GM19397 (cell line): ENCODE measurements around the gene PIGK.
"Not testable (repeated sequence)": the region's sequence is repeated elsewhere in the genome, so short reads cannot be mapped to it uniquely, and the experiment has no call there.

ENCODE experiments used
- ATAC-seq: cut with Tn5 transposase; IDR thresholded peaks from one replicate; pipeline ENCODE4 v1.9.1; 2021; ENCODE audit warnings: mild to moderate bottlenecking, moderate library complexity; ENCODE audit not compliant: unreplicated experiment

The PIGK gene

GRCh38 chr1:77219166-77219887 lies at the start of gene PIGK:
Gene PIGK, minus strand, starts transcription at chr1:77219430. Its CDS starts 28 bp downstream, at chr1:77219402.
- peak; percentile 94 for ATAC-seq

DNA sequence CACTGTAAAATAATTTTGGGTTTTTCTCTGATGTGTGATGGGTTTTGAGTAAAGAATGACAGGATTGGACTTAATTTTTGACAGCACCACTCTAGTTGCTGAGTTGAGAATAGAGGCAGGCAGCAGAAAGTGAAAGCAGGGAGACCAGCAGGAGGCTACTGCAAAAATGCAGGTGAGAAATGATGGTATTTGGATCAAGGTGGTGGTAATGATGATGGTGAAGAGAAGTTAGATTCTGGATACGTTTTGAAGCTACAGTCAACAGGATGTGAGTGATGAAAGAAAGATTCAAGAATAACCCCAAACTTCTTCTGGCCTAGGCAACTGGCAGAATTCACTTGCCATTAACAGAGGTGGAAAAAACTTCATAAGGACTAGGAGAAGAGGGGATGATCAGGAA lies 47.8 kb upstream of the PIGK start:
- ATAC-seq: no peak

DNA sequence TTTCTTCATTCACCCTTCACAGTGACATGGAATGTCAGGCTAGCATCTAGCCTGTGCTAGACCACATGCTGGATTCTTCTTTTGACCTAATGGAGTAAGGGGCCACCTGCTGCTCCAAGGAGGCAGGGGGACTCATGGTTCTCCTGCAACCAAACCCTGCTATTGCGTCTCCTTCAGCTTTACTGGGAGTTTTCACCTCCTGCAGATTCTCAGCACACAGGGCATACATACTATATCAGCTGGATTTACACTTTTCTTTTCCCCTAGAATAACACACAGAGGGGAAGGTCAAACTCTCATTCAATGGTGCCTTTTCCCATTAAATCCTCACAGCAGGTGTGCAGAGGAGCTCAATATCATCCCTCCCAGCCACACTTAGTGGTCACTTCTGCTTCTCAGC lies 46.0 kb upstream of the PIGK start:
- ATAC-seq: no peak

DNA sequence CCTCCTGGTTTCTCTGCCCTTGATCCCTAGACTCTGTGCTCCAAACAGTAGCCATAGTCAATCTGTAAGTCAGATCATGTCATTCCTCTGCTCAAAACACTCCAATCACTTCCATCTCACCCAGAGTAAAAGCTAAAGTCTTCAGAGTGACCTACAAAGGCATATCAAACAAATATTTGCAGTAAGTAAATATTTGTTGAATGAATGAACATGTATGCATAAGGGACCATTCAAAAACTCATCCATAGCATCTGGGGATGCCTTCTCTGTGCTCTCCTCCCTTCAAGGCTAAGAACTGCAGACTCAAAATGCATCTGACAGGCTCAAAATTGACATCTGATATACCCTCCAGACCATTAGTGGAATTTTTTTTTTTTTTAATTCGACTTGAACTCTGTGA lies 44.5 kb upstream of the PIGK start:
- ATAC-seq: no peak

DNA sequence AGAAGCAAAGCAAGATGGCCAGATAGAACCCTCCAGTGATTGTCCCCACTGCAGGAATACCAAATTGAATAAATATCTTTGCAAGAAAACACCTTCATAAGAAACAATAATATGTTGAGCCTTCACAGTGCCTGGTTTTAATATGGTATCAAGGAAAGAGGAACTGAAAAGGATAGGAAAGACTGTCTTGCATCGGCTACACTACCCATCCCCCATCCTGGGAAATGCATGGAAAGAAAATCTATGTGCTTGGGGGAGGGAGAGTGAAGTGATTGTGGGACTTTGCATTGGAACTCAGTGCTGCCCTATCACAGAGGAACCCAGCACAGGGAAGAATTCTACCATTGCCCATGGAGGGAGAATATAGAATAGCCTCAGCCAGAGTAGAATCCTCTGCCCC lies 34.0 kb upstream of the PIGK start:
- ATAC-seq: no peak

DNA sequence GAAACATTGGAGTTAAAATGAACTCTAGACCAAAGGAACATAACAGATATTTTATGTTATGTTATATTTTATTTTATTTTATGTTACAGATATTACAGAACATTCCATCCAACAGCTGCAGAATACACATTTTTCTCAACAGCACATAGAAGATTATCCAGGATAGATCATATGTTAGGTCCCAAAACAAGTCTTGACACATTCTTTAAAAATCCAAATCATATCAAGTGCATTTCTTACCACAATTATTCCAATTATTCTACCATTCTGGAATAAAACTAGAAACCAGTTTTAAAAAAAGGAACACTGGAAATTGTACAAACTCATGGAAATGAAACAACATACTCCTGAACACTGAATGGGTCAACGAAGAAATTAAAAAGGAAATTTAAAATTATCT lies 30.9 kb upstream of the PIGK start:
- ATAC-seq: no peak

DNA sequence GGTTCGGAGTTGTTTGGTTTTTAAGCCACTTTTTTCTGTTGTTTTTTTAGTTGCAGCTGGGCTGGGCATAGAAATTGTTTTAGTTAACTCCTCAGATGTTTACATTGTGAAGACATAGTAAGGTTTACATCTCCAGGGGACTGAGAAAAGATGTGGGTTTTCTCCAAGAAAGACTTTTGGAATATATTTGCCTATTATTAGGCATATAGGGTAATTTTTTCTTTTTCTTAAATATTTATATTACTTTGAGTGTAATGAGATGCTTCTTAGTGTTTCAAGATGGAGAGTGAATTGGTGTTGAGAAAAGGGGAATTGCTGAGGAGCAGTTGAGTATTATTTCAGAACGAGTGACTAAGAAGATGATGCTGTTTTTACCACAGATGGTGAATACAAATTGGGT lies 26.6 kb upstream of the PIGK start:
- no peak for ATAC-seq

- ATAC-seq: no peak
These were observed 20.1 kb upstream of the PIGK start for GRCh38 chr1:77239311-77239710.

- ATAC-seq: no peak
These were observed 19.2 kb upstream of the PIGK start for GRCh38 chr1:77238462-77238861.

- ATAC-seq: no peak
These were observed 15.7 kb upstream of the PIGK start for GRCh38 chr1:77234943-77235342.

GRCh38 chr1:77234096-77234495 lies 14.9 kb upstream of the PIGK start:
- ATAC-seq: no peak

- no peak for ATAC-seq
These were observed 13.6 kb upstream of the PIGK start for GRCh38 chr1:77232829-77233228.

GRCh38 chr1:77230051-77230450 lies 10.8 kb upstream of the PIGK start:
- ATAC-seq: no peak

DNA sequence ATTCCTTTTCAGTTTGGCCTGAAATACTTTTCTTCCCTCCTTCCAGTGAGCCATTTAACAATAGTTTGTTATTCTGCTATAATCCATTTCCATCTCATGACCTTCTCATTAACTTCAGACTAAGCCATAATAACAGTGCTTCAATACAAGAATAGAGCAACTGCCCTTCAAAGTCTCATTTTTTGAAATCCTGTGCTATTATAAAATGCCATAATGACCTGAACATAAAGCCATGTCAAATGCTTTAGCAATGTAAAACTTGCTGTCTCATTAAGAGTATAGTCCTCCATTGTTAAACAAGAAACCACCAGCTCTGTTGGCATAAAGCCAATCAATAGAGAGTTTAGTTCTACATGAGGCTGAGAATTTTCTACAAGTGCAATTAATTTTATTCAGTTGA lies 9.6 kb upstream of the PIGK start:
- ATAC-seq: no peak

DNA sequence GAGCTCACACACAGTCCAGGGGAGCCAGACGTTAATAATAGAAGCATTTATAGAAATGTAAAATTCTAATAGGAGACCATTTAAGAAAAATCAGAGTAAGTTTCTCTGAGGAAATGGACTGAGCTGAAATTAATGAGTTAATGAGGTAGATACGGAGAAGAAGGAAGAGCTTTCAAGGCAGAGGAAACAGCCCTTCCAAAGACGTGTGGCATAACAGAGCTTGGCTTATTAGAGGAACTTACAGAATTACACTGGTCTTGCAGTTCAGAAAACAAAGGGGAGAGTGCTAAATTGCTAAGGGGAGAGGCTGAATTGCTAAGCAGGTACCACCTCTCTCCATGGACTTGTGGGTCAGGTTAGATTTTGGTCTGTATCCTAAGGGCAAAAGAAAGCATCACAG lies 8.2 kb upstream of the PIGK start:
- no peak for ATAC-seq

DNA sequence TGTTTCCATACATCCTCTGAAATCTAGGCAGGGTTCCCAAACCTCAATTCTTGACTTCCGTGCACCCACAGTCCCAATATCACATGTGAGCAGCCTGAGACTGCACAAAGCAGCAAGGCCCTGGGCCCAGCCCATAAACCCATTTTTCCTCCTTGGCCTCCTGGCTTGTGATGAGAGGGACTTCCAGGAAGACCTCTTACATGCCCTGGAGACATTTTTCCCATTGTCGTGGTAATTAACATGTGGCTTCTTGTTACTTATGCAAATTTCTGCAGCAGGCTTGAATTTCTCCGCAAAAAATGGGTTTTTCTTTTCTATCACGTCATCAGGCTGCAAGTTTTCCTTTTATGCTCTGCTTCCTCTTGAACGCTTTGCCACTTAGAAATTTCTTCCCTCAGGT lies 3.3 kb upstream of the PIGK start:
- no peak for ATAC-seq

GRCh38 chr1:77220687-77221463 lies 1.6 kb upstream of the PIGK start:
- ATAC-seq: no peak

- ATAC-seq: peak; percentile 39
These were observed 609 bp downstream of the PIGK start for GRCh38 chr1:77218477-77219165.

DNA sequence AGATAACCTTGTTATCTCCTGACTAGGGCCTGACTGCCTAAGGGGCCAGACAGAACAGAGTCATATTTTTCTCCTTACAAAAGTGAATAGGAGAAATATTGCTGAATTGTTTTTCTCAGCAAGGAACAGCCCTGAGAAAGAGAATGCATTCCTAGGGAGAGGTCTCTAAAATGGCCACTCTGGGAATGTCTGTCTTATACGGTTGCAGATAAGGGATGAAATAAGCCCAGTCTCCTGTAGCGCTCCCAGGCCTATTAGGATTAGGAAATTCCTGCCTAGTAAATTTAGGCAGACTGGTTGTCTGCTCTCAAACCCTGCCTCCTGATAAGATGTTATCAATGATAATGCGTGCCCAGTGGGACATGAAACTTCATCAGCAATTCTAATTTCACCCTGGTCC lies 15.2 kb downstream of the PIGK start:
- not testable (repeated sequence) for ATAC-seq

DNA sequence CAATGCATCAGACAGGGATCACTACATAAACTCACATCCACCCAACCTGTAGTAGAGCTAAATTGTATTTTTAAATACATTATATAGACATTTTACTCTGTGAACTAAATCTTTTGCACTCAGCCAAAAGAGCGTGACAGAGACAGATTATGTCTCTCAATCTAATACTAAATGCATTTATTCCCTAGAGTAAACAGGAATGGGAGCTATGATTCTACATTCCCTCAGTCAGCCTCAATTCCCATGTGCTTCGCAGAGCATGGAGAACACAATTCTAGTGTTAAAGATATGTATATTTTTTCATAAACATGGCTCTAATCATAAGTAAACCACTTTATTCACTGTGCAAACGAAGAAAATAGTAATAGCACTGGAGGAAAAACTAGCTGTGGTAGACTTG lies 16.5 kb downstream of the PIGK start:
- ATAC-seq: no peak

- no peak for ATAC-seq
These were observed 18.4 kb downstream of the PIGK start for GRCh38 chr1:77200806-77201205.

- ATAC-seq: no peak
These were observed 18.9 kb downstream of the PIGK start for GRCh38 chr1:77200293-77200692.
